HepG2 (cell line): ENCODE results near the gene ACACB. TPM values are rescaled to one million over a fixed set of nuclear protein-coding genes. Genes with fewer than 3 reads are reported as not detected.

Experiments used
- ATAC-seq: fragments of 200-7000 bp; cut with Tn5 transposase; 3 replicates; pipeline ENCODE4 v1.9.1; 2020; ENCODE audit warnings: mild to moderate bottlenecking, moderate library complexity
- BruUV-seq: library from RNA; stranded (reverse); fragments of 400-500 nt; replicated peaks from 2 replicates; lab custom pipeline; 2021; lab: Mats Ljungman, UMichigan
- CTCF ChIA-PET: fragments of 300-600 bp; formaldehyde crosslinking; extraction: SDS; loops from one replicate; lab custom pipeline; 2021; ENCODE audit warnings: low total read pairs, inconsistent platforms, low intra/inter-chr PET ratio; lab: Yijun Ruan, JAX
- POLR2A ChIA-PET: fragments of 350-600 bp; sonication (Branson Sonifier 250); formaldehyde crosslinking; loops from one replicate; lab custom pipeline; 2020; ENCODE audit warnings: antibody characterized with exemption, inconsistent platforms; lab: Yijun Ruan, JAX
- DNase-seq: peaks from one replicate; pipeline ENCODE4 v3.0.0-alpha.2; 2015; ENCODE audit warnings: low spot score
- FAIRE-seq: peaks from 3 replicates; lab custom pipeline; 2011; peaks lifted over from hg19 to GRCh38; lab: Jason Lieb, UNC
- H2AFZ ChIP-seq: one replicate; pipeline ENCODE4 v1.6.1; 2011; ENCODE audit warnings: low read length, inconsistent platforms
- H3K27ac ChIP-seq: fragments of 300-600 bp; 3 replicates; pipeline ENCODE4 v1.8.0; 2011; ENCODE audit warnings: mixed run types, mild to moderate bottlenecking, mixed read lengths, low read length, inconsistent platforms; ENCODE audit not compliant: insufficient read depth; ENCODE audit errors: extremely low read length
- H3K27me3 ChIP-seq, 2 experiments: fragments of 200-600 bp in 1 of 2; 2 replicates in 1 of 2; 3 replicates in 1 of 2; pipeline versions ENCODE4 v1.6.0 to v1.8.0; 2011; ENCODE audit warnings: low read length in 2 of 2, mild to moderate bottlenecking in 2 of 2, moderate library complexity in 2 of 2, inconsistent platforms in 1 of 2; ENCODE audit not compliant: insufficient read depth in 2 of 2, control insufficient read depth in 1 of 2
- H3K36me3 ChIP-seq, 2 experiments: fragments of 200-600 bp in 1 of 2; replicated peaks in 1 of 2; 2 replicates in 1 of 2; 3 replicates in 1 of 2; pipeline versions ENCODE4 v1.5.1 to v1.8.0; 2011; ENCODE audit warnings: low read length in 2 of 2, inconsistent platforms in 1 of 2; ENCODE audit not compliant: insufficient read depth in 2 of 2, control insufficient read depth in 1 of 2
- H3K4me1 ChIP-seq: 2 replicates; pipeline ENCODE4 v1.5.1; 2012; ENCODE audit warnings: low read length, inconsistent platforms; ENCODE audit not compliant: insufficient read depth
- H3K4me2 ChIP-seq: 2 replicates; pipeline ENCODE4 v1.6.0; 2011; ENCODE audit warnings: low read depth, low read length, inconsistent platforms
- H3K4me3 ChIP-seq, 3 experiments: fragments of 200-600 bp in 1 of 3; sonication (generic), shearing (Covaris generic) in 1 of 3; replicated peaks in 1 of 3; 2 replicates each; pipeline ENCODE4 v1.5.1; 2011 to 2016; ENCODE audit warnings: low read length in 3 of 3, inconsistent platforms in 2 of 3, low read depth in 2 of 3, mild to moderate bottlenecking in 2 of 3, control low read depth in 1 of 3, mixed read lengths in 1 of 3; ENCODE audit not compliant: insufficient read depth in 1 of 3
- H3K79me2 ChIP-seq: one replicate; pipeline ENCODE4 v1.6.1; 2011; ENCODE audit warnings: low read length, inconsistent platforms; ENCODE audit not compliant: insufficient read depth
- H3K9ac ChIP-seq: 2 replicates; pipeline ENCODE4 v1.6.0; 2011; ENCODE audit warnings: mild to moderate bottlenecking, low read depth, low read length, inconsistent platforms; ENCODE audit not compliant: insufficient read depth
- H3K9me3 ChIP-seq: 2 replicates; pipeline ENCODE4 v1.5.1; 2012; ENCODE audit warnings: mild to moderate bottlenecking, low read length
- H4K20me1 ChIP-seq: 2 replicates; pipeline ENCODE4 v1.6.0; 2011; ENCODE audit warnings: inconsistent platforms, mild to moderate bottlenecking, low read length, moderate library complexity; ENCODE audit not compliant: insufficient read depth
- AKAP8 ChIP-seq: sonication (generic); formaldehyde crosslinking; IDR thresholded peaks from 2 replicates; pipeline ENCODE4 v1.5.1; 2020; ENCODE audit warnings: mild to moderate bottlenecking, missing genetic modification reagents
- ATRX ChIP-seq: sonication (generic); formaldehyde crosslinking; IDR thresholded peaks from 2 replicates; pipeline ENCODE4 v1.4.0; 2020; ENCODE audit warnings: missing genetic modification reagents, borderline replicate concordance
- HNRNPUL1 ChIP-seq: fragments of 200-400 bp; formaldehyde crosslinking; IDR thresholded peaks from 2 replicates; pipeline ENCODE4 v1.6.1; 2017; ENCODE audit warnings: low read depth, mild to moderate bottlenecking, low read length, moderate library complexity
- PHF5A ChIP-seq: IDR thresholded peaks from one replicate; pipeline ENCODE4 v1.6.1; 2018; ENCODE audit warnings: low read depth, missing genetic modification reagents; ENCODE audit not compliant: unreplicated experiment
- SMC3 ChIP-seq: IDR thresholded peaks from 2 replicates; pipeline ENCODE4 v1.6.1; 2011; ENCODE audit warnings: low read length, improper control_type of control experiment
- XRCC5 ChIP-seq: fragments of 200-400 bp; formaldehyde crosslinking; optimal IDR thresholded peaks from 2 replicates; pipeline ENCODE3; 2017; ENCODE audit warnings: mild to moderate bottlenecking, low read length
- ZEB1 ChIP-seq: IDR thresholded peaks from 2 replicates; pipeline ENCODE4 v1.6.1; 2012; ENCODE audit warnings: mild to moderate bottlenecking, low read depth, inconsistent platforms; ENCODE audit not compliant: insufficient replicate concordance
- ZFAT ChIP-seq: sonication (generic); formaldehyde crosslinking; conservative IDR thresholded peaks from 2 replicates; pipeline ENCODE4 v1.8.1; 2023; ENCODE audit warnings: missing genetic modification reagents, inconsistent platforms
- ZFP82 ChIP-seq: sonication (generic); formaldehyde crosslinking; IDR thresholded peaks from 2 replicates; pipeline ENCODE4 v1.5.1; 2020; ENCODE audit warnings: mild to moderate bottlenecking, missing genetic modification reagents, borderline replicate concordance
- ZNF225 ChIP-seq: sonication (generic); formaldehyde crosslinking; IDR thresholded peaks from 2 replicates; pipeline ENCODE4 v1.4.0; 2020; ENCODE audit warnings: mild to moderate bottlenecking, missing genetic modification reagents
- WGBS: methylation state at CpG from one replicate; pipeline ENCODE4 v1.1.6; 2017; ENCODE audit warnings: low lambda C conversion rate; 5-methylcytosine and 5-hydroxymethylcytosine counted together
- in situ Hi-C: cut with HindIII; loops from 2 replicates; pipeline ENCODE4 v1.10.0; 2017; ENCODE audit warnings: low pct_unique_long_range_greater_than_20kb; ENCODE audit not compliant: extremely low pct_ligation_motif_present
- intact Hi-C: fragments of 100-400 bp; cut with micrococcal nuclease; formaldehyde crosslinking; loops from one replicate; pipeline ENCODE4 v1.10.0; 2022; ENCODE audit not compliant: unreplicated experiment
- polyA plus RNA-seq, 8 experiments: library from polyadenylated mRNA; depleted of rRNA in 3 of 8; stranded (reverse) in 7 of 8; unstranded in 1 of 8; fragments of >200 nt; fragmentation: Illumina TruSeq in 4 of 8; extraction: Trizol in 4 of 8; gene quantifications; 2 replicates each; pipeline versions ENCODE4 v1.2.1 to v1.2.3, GENCODE V29; 2011 to 2016; ENCODE audit warnings: low read depth in 4 of 8, missing spikeins in 1 of 8, mixed read lengths in 1 of 8; ENCODE audit not compliant: insufficient read depth in 1 of 8
- total RNA-seq, 5 experiments: library from RNA; depleted of rRNA; stranded (reverse); fragments of >200 nt; fragmentation: Illumina TruSeq; extraction: Trizol; gene quantifications; 2 replicates each; pipeline ENCODE4 v1.2.3, GENCODE V29; 2016; ENCODE audit warnings: low read depth in 1 of 5
- TF ChIP-seq, protein P1 (sequence below): sonication (generic); formaldehyde crosslinking; IDR thresholded peaks from 2 replicates; pipeline ENCODE4 v1.5.0; 2020; ENCODE audit warnings: mild to moderate bottlenecking, missing genetic modification reagents

The ACACB gene
- total and polyA plus RNA-seq, 2 of the 13 experiments (the other 11 are each of a cell fraction or from before 2014, with no cell fraction given) = 6.2 to 8.6 TPM

GRCh38 chr12:109084425-109084824 is 32.0 kb upstream of the ACACB start (continued):
- peak; percentile 57; the same call in 1 of the 2 replicates for TF ChIP-seq HNRNPUL1
- TF ChIP-seq, all 625 proteins: peak for 23

DNA sequence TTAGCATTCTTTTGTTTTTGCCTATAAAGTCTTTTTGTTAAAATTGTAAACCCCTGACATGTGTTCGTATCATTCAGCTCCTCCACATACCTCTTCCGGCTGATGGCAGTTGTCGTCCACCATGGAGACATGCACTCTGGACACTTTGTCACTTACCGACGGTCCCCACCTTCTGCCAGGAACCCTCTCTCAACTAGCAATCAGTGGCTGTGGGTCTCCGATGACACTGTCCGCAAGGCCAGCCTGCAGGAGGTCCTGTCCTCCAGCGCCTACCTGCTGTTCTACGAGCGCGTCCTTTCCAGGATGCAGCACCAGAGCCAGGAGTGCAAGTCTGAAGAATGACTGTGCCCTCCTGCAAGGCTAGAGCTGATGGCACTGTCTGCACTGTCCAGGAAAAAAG is 30.8 kb upstream of the ACACB start:
- Histone ChIP-seq H3K4me2 (no peak overlapping the region), H3K79me2 (no peaks in the 10 kb centered on the region), H3K4me1 (peaks cover 55% of the 10 kb centered on the region), H3K9me3 (no peaks in the 10 kb centered on the region), H2AFZ (no peak overlapping the region), H3K4me3 (no peak overlapping the region), H4K20me1 (no peaks in the 10 kb centered on the region), H3K27ac (no peak overlapping the region), H3K27me3 (no peaks in the 10 kb centered on the region), H3K36me3 (peaks cover 12 to 55% of the 10 kb centered on the region in 2 experiments), H3K9ac (no peak overlapping the region)
- ATAC-seq (no peak), FAIRE-seq (no peak), DNase-seq (no peak)
- ChIA-PET CTCF (no interaction called here), POLR2A (no interaction called here)
- intact Hi-C loops = no loop called here
- in situ Hi-C loops = no loop called here
- WGBS = 97% methylated on average over 11 of the region's 11 CpGs
- TF ChIP-seq PHF5A (CRISPR knock-in tag) = no peak
- no peak for TF ChIP-seq ZFAT (CRISPR knock-in tag)
- no peak for TF ChIP-seq ATRX (CRISPR knock-in tag)
- TF ChIP-seq, protein P1, sequence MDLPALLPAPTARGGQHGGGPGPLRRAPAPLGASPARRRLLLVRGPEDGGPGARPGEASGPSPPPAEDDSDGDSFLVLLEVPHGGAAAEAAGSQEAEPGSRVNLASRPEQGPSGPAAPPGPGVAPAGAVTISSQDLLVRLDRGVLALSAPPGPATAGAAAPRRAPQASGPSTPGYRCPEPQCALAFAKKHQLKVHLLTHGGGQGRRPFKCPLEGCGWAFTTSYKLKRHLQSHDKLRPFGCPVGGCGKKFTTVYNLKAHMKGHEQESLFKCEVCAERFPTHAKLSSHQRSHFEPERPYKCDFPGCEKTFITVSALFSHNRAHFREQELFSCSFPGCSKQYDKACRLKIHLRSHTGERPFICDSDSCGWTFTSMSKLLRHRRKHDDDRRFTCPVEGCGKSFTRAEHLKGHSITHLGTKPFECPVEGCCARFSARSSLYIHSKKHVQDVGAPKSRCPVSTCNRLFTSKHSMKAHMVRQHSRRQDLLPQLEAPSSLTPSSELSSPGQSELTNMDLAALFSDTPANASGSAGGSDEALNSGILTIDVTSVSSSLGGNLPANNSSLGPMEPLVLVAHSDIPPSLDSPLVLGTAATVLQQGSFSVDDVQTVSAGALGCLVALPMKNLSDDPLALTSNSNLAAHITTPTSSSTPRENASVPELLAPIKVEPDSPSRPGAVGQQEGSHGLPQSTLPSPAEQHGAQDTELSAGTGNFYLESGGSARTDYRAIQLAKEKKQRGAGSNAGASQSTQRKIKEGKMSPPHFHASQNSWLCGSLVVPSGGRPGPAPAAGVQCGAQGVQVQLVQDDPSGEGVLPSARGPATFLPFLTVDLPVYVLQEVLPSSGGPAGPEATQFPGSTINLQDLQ = no peak
- TF ChIP-seq ZEB1 = no peak
- TF ChIP-seq AKAP8 (CRISPR knock-in tag) = no peak
- no peak for TF ChIP-seq SMC3
- no peak for TF ChIP-seq XRCC5
- TF ChIP-seq ZNF225 = no peak
- no peak for TF ChIP-seq ZFP82
- no TSS peak for BruUV-seq
